H1 (cell line): Measurements from ENCODE around the gene QSOX1.

Experiments used
- CBX8 ChIP-seq: fragments of 300-800, 300-1000 bp; sonication (generic); IDR thresholded peaks from 2 replicates; pipeline ENCODE4 v1.7.1; 2016; ENCODE audit warnings: low read depth, low read length, borderline replicate concordance
- CREB1 ChIP-seq: IDR thresholded peaks from 2 replicates; pipeline ENCODE4 v1.6.1; 2012; ENCODE audit warnings: inconsistent platforms
- POLR2A ChIP-seq, 2 experiments: IDR thresholded peaks; 1 replicate in 1 of 2; 2 replicates in 1 of 2; pipeline ENCODE4 v1.6.1; 2011; ENCODE audit warnings: low read depth in 2 of 2, low read length in 2 of 2, mild to moderate bottlenecking in 2 of 2; ENCODE audit errors: control extremely low read depth in 1 of 2
- POLR2AphosphoS5 ChIP-seq: IDR thresholded peaks from 2 replicates; pipeline ENCODE4 v1.6.1; 2011; ENCODE audit warnings: low read depth, low read length
- RNF2 ChIP-seq: fragments of 200-900, 300-1000 bp; sonication (generic); IDR thresholded peaks from 2 replicates; pipeline ENCODE4 v1.7.1; 2016; ENCODE audit warnings: borderline replicate concordance, low read depth, mild to moderate bottlenecking, antibody characterized with exemption, low read length; ENCODE audit not compliant: poor library complexity, severe bottlenecking; ENCODE audit errors: missing control alignments
- SP4 ChIP-seq: IDR thresholded peaks from 2 replicates; pipeline ENCODE4 v1.6.1; 2012; ENCODE audit warnings: low read length, inconsistent platforms
- YY1 ChIP-seq: IDR thresholded peaks from 2 replicates; pipeline ENCODE4 v1.6.1; 2011; ENCODE audit warnings: low read depth, mild to moderate bottlenecking, low read length
- TF ChIP-seq, protein P1 (sequence below), 3 experiments: IDR thresholded peaks; 1 replicate in 2 of 3; 2 replicates in 1 of 3; pipeline versions ENCODE4 v1.5.1 to v1.6.1; 2011; ENCODE audit warnings: low read length in 3 of 3, mild to moderate bottlenecking in 3 of 3, inconsistent platforms in 2 of 3, low read depth in 1 of 3, moderate library complexity in 1 of 3; ENCODE audit not compliant: insufficient read depth in 1 of 3; ENCODE audit errors: control extremely low read depth in 1 of 3

GRCh38 chr1:180239145-180240096, 84.8 kb downstream of the QSOX1 start:
- TF ChIP-seq CBX8 (no peak), POLR2A (IDR thresholded peaks at IDR 0.05; ENCODE audit: control extremely low read depth in 1 of 2, low read depth in 2 of 2, low read length in 2 of 2) (no peak), SP4 (no peak), POLR2AphosphoS5 (no peak), RNF2 (no peak), YY1 (no peak), CREB1 (no peak)
- TF ChIP-seq, protein P1, sequence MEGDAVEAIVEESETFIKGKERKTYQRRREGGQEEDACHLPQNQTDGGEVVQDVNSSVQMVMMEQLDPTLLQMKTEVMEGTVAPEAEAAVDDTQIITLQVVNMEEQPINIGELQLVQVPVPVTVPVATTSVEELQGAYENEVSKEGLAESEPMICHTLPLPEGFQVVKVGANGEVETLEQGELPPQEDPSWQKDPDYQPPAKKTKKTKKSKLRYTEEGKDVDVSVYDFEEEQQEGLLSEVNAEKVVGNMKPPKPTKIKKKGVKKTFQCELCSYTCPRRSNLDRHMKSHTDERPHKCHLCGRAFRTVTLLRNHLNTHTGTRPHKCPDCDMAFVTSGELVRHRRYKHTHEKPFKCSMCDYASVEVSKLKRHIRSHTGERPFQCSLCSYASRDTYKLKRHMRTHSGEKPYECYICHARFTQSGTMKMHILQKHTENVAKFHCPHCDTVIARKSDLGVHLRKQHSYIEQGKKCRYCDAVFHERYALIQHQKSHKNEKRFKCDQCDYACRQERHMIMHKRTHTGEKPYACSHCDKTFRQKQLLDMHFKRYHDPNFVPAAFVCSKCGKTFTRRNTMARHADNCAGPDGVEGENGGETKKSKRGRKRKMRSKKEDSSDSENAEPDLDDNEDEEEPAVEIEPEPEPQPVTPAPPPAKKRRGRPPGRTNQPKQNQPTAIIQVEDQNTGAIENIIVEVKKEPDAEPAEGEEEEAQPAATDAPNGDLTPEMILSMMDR (IDR thresholded peaks at IDR 0.05; ENCODE audit: control extremely low read depth in 1 of 3, insufficient read depth in 1 of 3, low read depth in 1 of 3, low read length in 3 of 3) = no peak
